Spinal cord (tissue), 10 donors: ENCODE data around the gene MTMR1. TPM values are rescaled to one million over a fixed set of nuclear protein-coding genes. Genes with fewer than 3 reads are reported as not detected.

Source experiments
- DNase-seq, 6 donors: peaks; one replicate each; pipeline versions ENCODE4 v3.0.0 to v3.0.0-alpha.2; 2013 to 2015; ENCODE audit warnings: low spot score in 6 of 6, low read depth in 4 of 6
- H3K27ac ChIP-seq: one replicate; pipeline ENCODE4 v1.5.1; 2013; ENCODE audit warnings: low read depth, low read length, control low read depth
- H3K27me3 ChIP-seq: one replicate; pipeline ENCODE4 v1.6.1; 2013; ENCODE audit warnings: low read length; ENCODE audit not compliant: control insufficient read depth, insufficient read depth
- H3K36me3 ChIP-seq: one replicate; pipeline ENCODE4 v1.6.1; 2013; ENCODE audit warnings: low read length; ENCODE audit not compliant: control insufficient read depth, insufficient read depth
- H3K4me1 ChIP-seq: one replicate; pipeline ENCODE4 v1.6.1; 2013; ENCODE audit warnings: low read length; ENCODE audit not compliant: control insufficient read depth, insufficient read depth
- H3K4me3 ChIP-seq: one replicate; pipeline ENCODE4 v1.5.1; 2013; ENCODE audit warnings: low read depth, low read length, control low read depth
- H3K9me3 ChIP-seq: one replicate; pipeline ENCODE4 v1.6.1; 2013; ENCODE audit warnings: low read length; ENCODE audit not compliant: control insufficient read depth, insufficient read depth
- WGBS: methylation state at CpG from one replicate; pipeline ENCODE4 v1.1.5; 2013; ENCODE audit warnings: missing lambda C conversion rate; ENCODE audit not compliant: insufficient coverage; 5-methylcytosine and 5-hydroxymethylcytosine counted together
- polyA plus RNA-seq, 2 donors: library from polyadenylated mRNA; unstranded; fragments of 120-200 nt; gene quantifications; one replicate each; pipeline ENCODE4 v1.2.1, GENCODE V29; 2013; ENCODE audit not compliant: insufficient read length in 2 of 2
- total RNA-seq, 2 donors: library from RNA; depleted of rRNA in 1 of 2; stranded (reverse); fragments of 120-200 nt in 1 of 2; fragments of >200 nt in 1 of 2; gene quantifications; one replicate each; pipeline versions ENCODE4 v1.2.3 to v1.2.4, GENCODE V29; 2013 to 2014
- donor health status: healthy.

MTMR1 gene
- total and polyA plus RNA-seq, 4 donors: 19.4 to 35.2 (median 31.0) TPM

DNA sequence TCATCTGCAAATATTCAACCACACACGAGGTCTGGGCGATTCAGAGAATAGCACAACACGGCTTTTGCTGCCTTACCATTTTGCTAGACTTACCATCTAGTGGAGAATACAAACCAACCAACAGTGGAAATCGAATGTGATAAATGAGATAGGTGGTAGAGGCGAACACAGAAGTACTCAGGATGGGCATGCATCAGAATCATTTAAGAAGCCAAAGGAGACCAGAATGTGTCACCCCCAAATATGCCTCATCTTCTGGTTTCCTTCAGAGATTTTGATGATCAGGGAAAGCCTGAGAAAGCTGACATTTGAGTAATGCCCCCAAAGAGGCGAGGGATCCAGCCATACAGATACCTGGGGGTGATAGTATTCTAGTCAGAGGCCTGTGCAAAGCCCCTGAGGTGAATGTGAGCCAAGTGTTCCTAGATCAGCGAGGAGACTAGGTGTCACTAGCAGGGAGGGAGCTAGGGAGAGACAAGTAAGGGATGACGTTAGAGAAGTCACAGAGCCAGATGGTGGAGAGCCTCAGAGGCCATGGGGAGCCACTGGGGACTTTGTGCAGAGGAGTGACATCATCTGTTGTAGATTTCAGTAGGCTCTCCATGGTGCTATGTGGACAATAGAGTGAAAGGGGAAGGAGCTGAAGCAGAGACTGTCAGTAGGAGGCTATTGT, 1.7 kb downstream of the MTMR1 start:
- H3K36me3 ChIP-seq: no peaks in the 10 kb centered on the region
- DNase-seq: no peak
- no peaks in the 10 kb centered on the region for H3K9me3 ChIP-seq
- no peak overlapping the region for H3K27ac ChIP-seq
- no peaks in the 10 kb centered on the region for H3K27me3 ChIP-seq
- H3K4me3 ChIP-seq: no peak overlapping the region
- WGBS: 54% methylated on average over 4 of the region's 8 CpGs
- H3K4me1 ChIP-seq: no peaks in the 10 kb centered on the region

- Histone ChIP-seq H3K36me3 (no peaks in the 10 kb centered on the region), H3K4me3 (no peak overlapping the region), H3K27me3 (no peaks in the 10 kb centered on the region), H3K4me1 (no peaks in the 10 kb centered on the region), H3K9me3 (no peaks in the 10 kb centered on the region), H3K27ac (no peak overlapping the region)
- no CpG with 5 or more reads among the region's 1 CpG for WGBS
- DNase-seq: no peak
Observed at GRCh38 chrX:150696331-150696730, 3.1 kb downstream of the MTMR1 start.

GRCh38 chrX:150696866-150697265, 3.7 kb downstream of the MTMR1 start:
- H3K4me1 ChIP-seq: no peaks in the 10 kb centered on the region
- no peaks in the 10 kb centered on the region for H3K9me3 ChIP-seq
- no peaks in the 10 kb centered on the region for H3K27me3 ChIP-seq
- no CpG with 5 or more reads among the region's 4 CpGs for WGBS
- no peak for DNase-seq
- H3K4me3 ChIP-seq: no peak overlapping the region
- H3K36me3 ChIP-seq: no peaks in the 10 kb centered on the region
- no peak overlapping the region for H3K27ac ChIP-seq

DNA sequence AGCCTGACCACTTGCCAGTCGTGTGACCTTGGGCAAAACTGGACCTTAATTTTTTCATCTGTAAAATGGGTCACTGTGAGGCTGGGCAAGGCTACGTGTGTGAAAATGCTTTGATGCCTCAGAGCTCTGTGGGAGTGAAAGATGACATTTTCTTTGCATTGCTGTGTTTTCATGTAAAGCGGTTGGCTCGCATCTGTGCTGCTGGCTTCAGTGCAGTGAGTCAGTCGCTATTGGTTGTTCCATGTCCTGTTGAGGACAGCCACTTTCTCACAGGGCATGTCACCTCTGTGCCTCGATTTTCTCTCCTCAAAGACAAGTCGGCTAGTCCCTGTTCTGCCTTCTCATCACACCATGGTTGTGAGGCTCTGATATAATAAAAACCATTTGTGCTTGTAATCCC, 4.4 kb downstream of the MTMR1 start:
- Histone ChIP-seq H3K4me1 (no peaks in the 10 kb centered on the region), H3K27ac (no peak overlapping the region), H3K4me3 (no peak overlapping the region), H3K9me3 (no peaks in the 10 kb centered on the region), H3K36me3 (no peaks in the 10 kb centered on the region), H3K27me3 (no peaks in the 10 kb centered on the region)
- DNase-seq: no peak
- 71% methylated on average over 5 of the region's 7 CpGs for WGBS

DNA sequence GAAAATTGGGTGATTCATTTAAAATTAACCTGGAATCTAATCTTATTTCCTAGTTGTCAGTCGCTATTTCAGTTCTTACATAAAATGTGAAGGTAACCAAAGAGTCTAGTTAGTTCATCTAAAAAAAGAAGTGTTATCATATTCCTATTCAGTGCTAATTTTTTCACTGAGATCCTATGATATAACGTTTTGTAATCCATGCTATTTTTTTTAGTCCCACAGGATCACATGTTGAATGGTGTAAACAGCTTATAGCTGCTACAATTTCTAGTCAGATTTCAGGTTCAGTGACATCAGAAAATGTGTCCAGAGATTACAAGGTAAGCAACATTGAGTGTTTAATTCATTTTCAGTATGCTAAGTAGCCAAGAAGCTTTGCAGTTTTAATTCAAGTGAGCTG, 5.8 kb downstream of the MTMR1 start:
- Histone ChIP-seq H3K4me1 (no peaks in the 10 kb centered on the region), H3K27me3 (no peaks in the 10 kb centered on the region), H3K27ac (no peak overlapping the region), H3K36me3 (no peaks in the 10 kb centered on the region), H3K9me3 (no peaks in the 10 kb centered on the region), H3K4me3 (no peak overlapping the region)
- no peak for DNase-seq
- WGBS: no CpG with 5 or more reads among the region's 2 CpGs

- no peaks in the 10 kb centered on the region for H3K36me3 ChIP-seq
- no peaks in the 10 kb centered on the region for H3K27me3 ChIP-seq
- DNase-seq: peak in 1 of 6 donors; percentile 20
- H3K9me3 ChIP-seq: no peaks in the 10 kb centered on the region
- no peaks in the 10 kb centered on the region for H3K4me1 ChIP-seq
- no peak overlapping the region for H3K27ac ChIP-seq
- no peak overlapping the region for H3K4me3 ChIP-seq
Observed at GRCh38 chrX:150700107-150700506, 6.9 kb downstream of the MTMR1 start.

DNA sequence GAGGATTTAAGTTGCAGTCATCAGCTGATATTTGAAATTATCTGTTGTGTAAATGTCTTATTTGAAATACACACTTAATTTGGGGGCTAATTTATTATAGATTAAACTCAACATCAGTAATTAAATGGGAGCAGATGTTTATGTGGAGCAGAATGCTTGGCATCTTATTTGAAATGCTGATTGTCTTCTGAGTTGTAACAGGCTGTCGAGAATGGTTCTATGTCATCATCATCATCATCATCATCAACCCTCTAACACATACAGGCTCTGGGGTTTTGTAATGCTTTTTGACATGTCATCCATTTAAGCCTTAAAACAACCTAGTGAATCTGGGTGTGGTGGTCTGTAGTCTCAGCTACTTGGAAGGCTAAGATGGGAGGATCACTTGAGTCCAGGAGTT, 8.2 kb downstream of the MTMR1 start:
- H3K27ac ChIP-seq: no peak overlapping the region
- H3K4me3 ChIP-seq: no peak overlapping the region
- H3K27me3 ChIP-seq: no peaks in the 10 kb centered on the region
- H3K4me1 ChIP-seq: no peaks in the 10 kb centered on the region
- no peaks in the 10 kb centered on the region for H3K36me3 ChIP-seq
- no peak for DNase-seq
- no peaks in the 10 kb centered on the region for H3K9me3 ChIP-seq
- no CpG with 5 or more reads among the region's 1 CpG for WGBS

DNA sequence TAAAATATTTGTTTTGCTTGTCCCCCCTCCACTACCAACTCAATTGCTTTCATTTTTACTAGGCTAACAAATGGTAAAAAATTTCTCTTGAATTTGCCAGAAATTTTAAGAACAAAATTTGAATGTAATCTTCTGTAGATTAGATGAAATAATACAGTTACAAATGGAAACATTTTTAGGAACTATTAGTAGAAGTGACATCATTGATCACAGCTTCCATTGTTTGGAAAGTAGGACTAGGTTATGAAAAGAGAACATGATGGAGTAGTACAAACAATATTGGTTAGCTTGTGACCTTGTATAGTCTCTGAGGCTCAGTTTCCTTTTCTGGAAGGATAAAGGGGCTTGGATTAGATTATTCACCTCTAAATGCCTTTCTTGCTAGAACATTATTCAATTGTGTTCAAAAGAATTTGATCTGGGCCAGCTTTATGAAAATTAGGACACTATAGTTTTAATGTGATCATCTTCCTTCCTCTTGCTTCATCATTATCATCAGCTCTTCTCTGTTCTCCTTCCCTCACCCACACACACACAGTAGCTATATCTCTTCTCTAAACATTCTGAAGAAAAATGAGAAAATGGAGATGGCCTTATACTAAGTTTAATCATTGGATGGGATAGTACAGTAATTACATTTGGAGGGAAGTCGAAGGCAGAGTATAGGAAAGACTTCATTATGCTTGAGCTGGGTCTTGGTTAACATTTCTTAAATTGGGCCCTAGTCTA, 9.9 kb downstream of the MTMR1 start:
- Histone ChIP-seq H3K27me3 (no peaks in the 10 kb centered on the region), H3K4me1 (no peaks in the 10 kb centered on the region), H3K4me3 (no peak overlapping the region), H3K27ac (no peak overlapping the region), H3K36me3 (no peaks in the 10 kb centered on the region), H3K9me3 (no peaks in the 10 kb centered on the region)
- no peak for DNase-seq
- 67% methylated on average over 1 of the region's 1 CpG for WGBS

GRCh38 chrX:150703695-150703974, 10.4 kb downstream of the MTMR1 start:
- no peaks in the 10 kb centered on the region for H3K27me3 ChIP-seq
- H3K27ac ChIP-seq: no peak overlapping the region
- DNase-seq: no peak
- no peaks in the 10 kb centered on the region for H3K9me3 ChIP-seq
- no peaks in the 10 kb centered on the region for H3K4me1 ChIP-seq
- no peaks in the 10 kb centered on the region for H3K36me3 ChIP-seq
- no peak overlapping the region for H3K4me3 ChIP-seq

DNA sequence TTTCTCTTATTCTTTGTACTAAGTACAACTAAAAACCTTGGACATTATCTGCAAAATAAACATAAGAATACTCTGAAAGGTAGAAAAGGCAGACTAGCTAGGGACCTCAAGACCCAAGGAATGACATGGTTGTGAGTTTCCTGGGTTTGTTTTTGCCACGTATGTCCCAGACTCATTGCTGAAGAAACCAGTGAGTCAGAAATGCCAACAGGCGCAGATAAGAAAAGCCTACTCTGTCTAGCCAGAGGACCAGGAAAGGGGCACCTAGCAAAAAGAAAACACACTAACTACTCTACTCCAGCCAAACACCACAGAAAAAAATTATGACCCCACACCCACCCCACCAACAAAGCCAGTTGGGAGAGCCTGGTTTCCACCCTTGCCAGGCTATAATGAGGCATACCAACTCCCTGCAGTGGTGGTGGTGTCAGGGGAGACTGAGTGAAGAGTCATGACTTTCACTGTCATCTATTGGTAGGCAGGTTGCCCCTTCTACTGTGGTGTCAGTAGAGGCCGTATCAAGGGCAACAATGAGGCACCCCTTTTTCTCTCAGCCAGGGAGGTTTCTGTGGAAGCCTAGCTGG, 10.9 kb downstream of the MTMR1 start:
- Histone ChIP-seq H3K36me3 (no peaks in the 10 kb centered on the region), H3K4me3 (no peak overlapping the region), H3K4me1 (no peaks in the 10 kb centered on the region), H3K27me3 (no peaks in the 10 kb centered on the region), H3K9me3 (no peaks in the 10 kb centered on the region), H3K27ac (no peak overlapping the region)
- WGBS: 80% methylated on average over 3 of the region's 3 CpGs
- no peak for DNase-seq
